ENCODE data around the gene AP5Z1.

DNA sequence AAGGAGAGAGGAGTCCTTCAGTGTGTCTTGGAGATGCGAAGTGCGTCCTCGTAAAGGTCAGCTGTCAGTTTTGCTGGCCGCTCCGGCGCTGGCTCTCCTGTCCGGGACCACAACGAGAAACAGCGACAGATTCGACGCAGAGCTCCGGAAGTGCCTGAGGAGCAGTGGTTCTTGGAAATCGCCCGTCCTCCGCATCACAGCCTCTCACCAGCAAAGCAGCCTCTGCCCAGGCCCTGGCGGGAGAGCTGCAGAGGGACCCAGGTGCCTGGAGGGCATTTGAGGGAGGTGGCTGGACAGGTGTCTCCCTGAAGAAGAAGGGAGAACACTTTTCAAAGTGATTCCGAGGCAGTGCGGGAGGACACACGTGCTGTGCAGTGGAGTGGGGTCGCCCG, 11.6 kb upstream of the AP5Z1 start:
- TF ChIP-seq, protein P1, sequence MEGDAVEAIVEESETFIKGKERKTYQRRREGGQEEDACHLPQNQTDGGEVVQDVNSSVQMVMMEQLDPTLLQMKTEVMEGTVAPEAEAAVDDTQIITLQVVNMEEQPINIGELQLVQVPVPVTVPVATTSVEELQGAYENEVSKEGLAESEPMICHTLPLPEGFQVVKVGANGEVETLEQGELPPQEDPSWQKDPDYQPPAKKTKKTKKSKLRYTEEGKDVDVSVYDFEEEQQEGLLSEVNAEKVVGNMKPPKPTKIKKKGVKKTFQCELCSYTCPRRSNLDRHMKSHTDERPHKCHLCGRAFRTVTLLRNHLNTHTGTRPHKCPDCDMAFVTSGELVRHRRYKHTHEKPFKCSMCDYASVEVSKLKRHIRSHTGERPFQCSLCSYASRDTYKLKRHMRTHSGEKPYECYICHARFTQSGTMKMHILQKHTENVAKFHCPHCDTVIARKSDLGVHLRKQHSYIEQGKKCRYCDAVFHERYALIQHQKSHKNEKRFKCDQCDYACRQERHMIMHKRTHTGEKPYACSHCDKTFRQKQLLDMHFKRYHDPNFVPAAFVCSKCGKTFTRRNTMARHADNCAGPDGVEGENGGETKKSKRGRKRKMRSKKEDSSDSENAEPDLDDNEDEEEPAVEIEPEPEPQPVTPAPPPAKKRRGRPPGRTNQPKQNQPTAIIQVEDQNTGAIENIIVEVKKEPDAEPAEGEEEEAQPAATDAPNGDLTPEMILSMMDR (IDR thresholded peaks at IDR 0.05) = no peak
- TF ChIP-seq POLR2AphosphoS5 (IDR thresholded peaks at IDR 0.05) = no peak
- no peak for TF ChIP-seq POLR2A (IDR thresholded peaks at IDR 0.05; ENCODE audit: low read depth)

Data from esophagus muscularis mucosa (tissue), 3 donors.